ENCODE measurements around the gene EPB41L2.

DNA sequence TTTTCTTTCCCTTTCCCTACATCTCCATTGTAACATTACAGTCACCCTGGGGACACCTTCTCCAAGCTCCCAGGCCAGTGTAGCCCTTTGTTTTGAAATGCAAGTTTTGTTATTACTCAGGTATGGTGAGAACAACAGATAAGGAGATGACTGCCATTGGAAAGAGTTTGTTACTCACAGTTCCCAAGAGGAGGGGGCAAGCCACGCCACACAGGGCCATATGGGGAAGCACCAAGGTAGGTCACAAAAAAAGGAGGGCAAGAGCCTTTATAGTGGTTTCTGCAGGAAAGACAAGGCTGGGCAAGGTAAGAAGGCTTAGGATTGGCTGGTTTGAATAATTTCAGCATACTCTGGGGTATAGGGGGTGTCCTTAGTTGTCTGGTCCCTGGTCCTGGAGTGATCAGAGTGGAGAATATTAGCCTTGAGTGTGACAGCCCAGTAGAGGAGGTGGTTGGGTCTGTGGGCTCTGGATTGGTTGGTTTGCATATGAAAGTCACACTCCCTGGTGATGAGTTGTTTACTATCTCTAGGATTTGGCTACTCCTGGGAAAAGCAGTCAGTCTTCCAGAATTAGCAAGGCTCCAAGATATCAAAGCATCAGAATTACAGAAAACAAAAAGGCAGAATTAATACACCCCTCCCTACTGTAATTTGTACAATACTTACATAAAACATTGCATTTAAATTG lies 268.9 kb downstream of the EPB41L2 start:
- TF ChIP-seq, protein P1, sequence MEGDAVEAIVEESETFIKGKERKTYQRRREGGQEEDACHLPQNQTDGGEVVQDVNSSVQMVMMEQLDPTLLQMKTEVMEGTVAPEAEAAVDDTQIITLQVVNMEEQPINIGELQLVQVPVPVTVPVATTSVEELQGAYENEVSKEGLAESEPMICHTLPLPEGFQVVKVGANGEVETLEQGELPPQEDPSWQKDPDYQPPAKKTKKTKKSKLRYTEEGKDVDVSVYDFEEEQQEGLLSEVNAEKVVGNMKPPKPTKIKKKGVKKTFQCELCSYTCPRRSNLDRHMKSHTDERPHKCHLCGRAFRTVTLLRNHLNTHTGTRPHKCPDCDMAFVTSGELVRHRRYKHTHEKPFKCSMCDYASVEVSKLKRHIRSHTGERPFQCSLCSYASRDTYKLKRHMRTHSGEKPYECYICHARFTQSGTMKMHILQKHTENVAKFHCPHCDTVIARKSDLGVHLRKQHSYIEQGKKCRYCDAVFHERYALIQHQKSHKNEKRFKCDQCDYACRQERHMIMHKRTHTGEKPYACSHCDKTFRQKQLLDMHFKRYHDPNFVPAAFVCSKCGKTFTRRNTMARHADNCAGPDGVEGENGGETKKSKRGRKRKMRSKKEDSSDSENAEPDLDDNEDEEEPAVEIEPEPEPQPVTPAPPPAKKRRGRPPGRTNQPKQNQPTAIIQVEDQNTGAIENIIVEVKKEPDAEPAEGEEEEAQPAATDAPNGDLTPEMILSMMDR (IDR thresholded peaks at IDR 0.05): no peak
- no peak for TF ChIP-seq POLR2A (IDR thresholded peaks at IDR 0.05)
